HepG2 (cell line): ENCODE measurements around the gene PTPRF.

Experiments
- ARID4A ChIP-seq: sonication (generic); formaldehyde crosslinking; IDR thresholded peaks from 2 replicates; pipeline ENCODE4 v1.5.0; 2020; ENCODE audit warnings: mild to moderate bottlenecking, missing genetic modification reagents, borderline replicate concordance
- BHLHE40 ChIP-seq: IDR thresholded peaks from 2 replicates; pipeline ENCODE4 v1.6.1; 2011; ENCODE audit warnings: low read length, improper control_type of control experiment
- CCAR2 ChIP-seq: fragments of 200-400 bp; formaldehyde crosslinking; optimal IDR thresholded peaks from 2 replicates; pipeline ENCODE3; 2018; ENCODE audit warnings: low read depth, mild to moderate bottlenecking, low read length, moderate library complexity
- CEBPB ChIP-seq: IDR thresholded peaks from 2 replicates; pipeline ENCODE4 v1.6.1; 2011; ENCODE audit warnings: low read depth, low read length, improper control_type of control experiment, borderline replicate concordance
- EP300 ChIP-seq, 3 experiments: sonication (generic) in 1 of 3; formaldehyde crosslinking in 1 of 3; IDR thresholded peaks; 2 replicates each; pipeline versions ENCODE4 v1.5.1 to v1.6.1; 2011 to 2020; ENCODE audit warnings: low read depth in 2 of 3, low read length in 2 of 3, borderline replicate concordance in 1 of 3, improper control_type of control experiment in 1 of 3, mild to moderate bottlenecking in 1 of 3, missing genetic modification reagents in 1 of 3, moderate library complexity in 1 of 3
- EZH2 ChIP-seq: conservative IDR thresholded peaks from 2 replicates; pipeline ENCODE4 v1.6.1; 2012; ENCODE audit warnings: mild to moderate bottlenecking, low read depth, low read length, moderate library complexity
- GABPB1 ChIP-seq: IDR thresholded peaks from 2 replicates; pipeline ENCODE4 v1.6.1; 2016; ENCODE audit warnings: mild to moderate bottlenecking, missing genetic modification reagents, moderate library complexity, missing compliant biosample characterization
- GTF2F1 ChIP-seq: fragments of 150-350 bp; IDR thresholded peaks from 2 replicates; pipeline ENCODE4 v1.6.1; 2014; ENCODE audit warnings: low read length
- MAX ChIP-seq: IDR thresholded peaks from 2 replicates; pipeline ENCODE4 v1.6.1; 2012; ENCODE audit warnings: inconsistent platforms
- RAD21 ChIP-seq: fragments of 450-650 bp; formaldehyde crosslinking; IDR thresholded peaks from 2 replicates; pipeline ENCODE4 v1.5.0; 2020; ENCODE audit warnings: mild to moderate bottlenecking
- USF2 ChIP-seq, 2 experiments: sonication (generic) in 1 of 2; formaldehyde crosslinking in 1 of 2; IDR thresholded peaks; 2 replicates each; pipeline versions ENCODE4 v1.5.1 to v1.6.1; 2011 to 2020; ENCODE audit warnings: borderline replicate concordance in 1 of 2, low read depth in 1 of 2, low read length in 1 of 2, mild to moderate bottlenecking in 1 of 2, missing genetic modification reagents in 1 of 2, moderate library complexity in 1 of 2
- ZBTB33 ChIP-seq: sonication (generic); formaldehyde crosslinking; IDR thresholded peaks from 2 replicates; pipeline ENCODE4 v1.4.0; 2020; ENCODE audit warnings: missing genetic modification reagents

GRCh38 chr1:43570715-43571114 lies 40.0 kb downstream of the PTPRF start:
- TF ChIP-seq EZH2 = no peak
- no peak for TF ChIP-seq CCAR2
- TF ChIP-seq GABPB1 = no peak
- no peak for TF ChIP-seq CEBPB
- no peak for TF ChIP-seq ARID4A
- TF ChIP-seq MAX = no peak
- no peak for TF ChIP-seq USF2 (IDR thresholded peaks at IDR 0.05; ENCODE audit: low read depth, low read length)
- TF ChIP-seq USF2 (CRISPR knock-in tag; IDR thresholded peaks at IDR 0.05; ENCODE audit: borderline replicate concordance) = no peak
- TF ChIP-seq BHLHE40 = no peak
- no peak for TF ChIP-seq EP300 (IDR thresholded peaks at IDR 0.05; ENCODE audit: low read depth in 2 of 2, low read length in 2 of 2)
- TF ChIP-seq EP300 (CRISPR knock-in tag; IDR thresholded peaks at IDR 0.05; ENCODE audit: borderline replicate concordance) = no peak
- no peak for TF ChIP-seq GTF2F1
- no peak for TF ChIP-seq RAD21 (CRISPR knock-in tag)
- no peak for TF ChIP-seq ZBTB33 (CRISPR knock-in tag)
